Measurements from ENCODE around the gene SLC17A9.

SLC17A9 gene

GRCh38 chr20:62967628-62968351 lies 15.3 kb downstream of the SLC17A9 start:
- no peak for TF ChIP-seq CTCF (IDR thresholded peaks at IDR 0.05; ENCODE audit: borderline replicate concordance, insufficient read depth, low read depth, low read length)
- H3K4me3 ChIP-seq (ENCODE audit: low read depth, low read length), result no peak overlapping the region

- no peak for TF ChIP-seq CTCF (IDR thresholded peaks at IDR 0.05; ENCODE audit: borderline replicate concordance, insufficient read depth, low read depth, low read length)
- no peak overlapping the region for H3K4me3 ChIP-seq (ENCODE audit: low read depth, low read length)
Measured at GRCh38 chr20:62968378-62969178, 16.1 kb downstream of the SLC17A9 start.

GRCh38 chr20:62969179-62969760 lies 16.8 kb downstream of the SLC17A9 start:
- no peak overlapping the region for H3K4me3 ChIP-seq (ENCODE audit: low read depth, low read length)
- TF ChIP-seq CTCF (IDR thresholded peaks at IDR 0.05; ENCODE audit: borderline replicate concordance, insufficient read depth, low read depth, low read length), result no peak

DNA sequence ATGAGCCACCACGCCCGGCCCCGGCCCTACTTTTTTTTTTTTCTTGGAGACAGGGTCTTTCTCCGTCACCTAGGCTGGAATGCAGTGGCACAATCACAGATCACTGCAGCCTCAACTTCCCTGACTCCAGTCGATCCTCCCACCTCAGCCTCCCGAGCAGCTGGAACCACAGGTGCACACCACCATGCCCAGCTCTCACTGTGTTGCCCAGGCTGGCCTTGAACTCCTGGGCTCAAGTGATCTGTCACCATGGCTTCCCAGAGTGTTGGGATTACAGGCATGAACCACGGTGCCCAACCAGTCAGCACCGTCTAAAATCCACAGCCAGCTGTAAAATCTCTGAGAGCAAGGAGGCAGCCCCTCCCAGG lies 17.4 kb downstream of the SLC17A9 start:
- no peak for TF ChIP-seq CTCF (IDR thresholded peaks at IDR 0.05; ENCODE audit: borderline replicate concordance, insufficient read depth, low read depth, low read length)
- H3K4me3 ChIP-seq (ENCODE audit: low read depth, low read length), result no peak overlapping the region

DNA sequence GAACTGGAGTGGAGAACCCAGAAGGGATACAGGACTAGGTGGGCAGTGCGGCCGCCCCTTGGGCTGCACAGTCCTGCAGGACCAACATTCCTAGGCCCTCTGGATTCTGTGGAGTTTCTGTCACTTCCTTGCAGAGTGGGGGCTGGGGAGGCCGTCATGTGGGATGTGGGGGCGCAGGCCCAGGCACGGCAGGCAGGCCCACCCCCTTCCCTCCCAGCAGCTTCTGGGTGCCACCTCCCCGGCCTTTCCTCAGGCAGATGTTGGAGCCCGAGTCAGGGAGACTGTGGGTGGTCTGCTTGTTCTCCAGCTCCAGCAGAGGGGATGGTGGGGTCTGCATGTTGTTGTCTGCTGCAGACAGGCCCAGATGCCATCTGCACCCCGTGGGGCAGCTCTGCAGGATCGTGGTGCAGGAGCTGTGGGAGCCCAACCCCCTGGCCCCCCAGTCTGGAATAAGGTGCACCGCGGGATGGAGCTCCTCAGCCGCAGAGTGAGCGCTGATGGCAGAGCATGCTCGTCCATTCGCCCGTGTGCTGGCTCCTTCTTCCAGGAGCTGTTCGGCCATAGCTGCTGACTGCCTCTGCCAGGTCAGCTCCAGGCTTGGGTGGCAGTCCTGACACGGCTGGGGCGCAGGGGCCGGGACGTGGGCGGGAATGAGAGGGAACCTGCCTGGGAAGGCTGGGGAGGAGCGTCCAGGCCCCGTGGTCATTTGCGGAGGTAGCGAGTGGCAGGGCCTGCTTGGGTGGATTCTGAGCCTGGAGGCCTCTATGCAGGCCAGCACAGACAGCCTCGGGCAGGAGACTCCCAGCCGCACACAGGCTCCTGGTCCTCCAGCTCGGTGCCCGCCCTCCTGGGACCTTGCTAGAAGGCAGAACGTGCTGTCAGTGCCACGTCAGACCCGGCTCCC lies 18.1 kb downstream of the SLC17A9 start:
- no peak for TF ChIP-seq CTCF (IDR thresholded peaks at IDR 0.05; ENCODE audit: borderline replicate concordance, insufficient read depth, low read depth, low read length)
- H3K4me3 ChIP-seq (ENCODE audit: low read depth, low read length), result no peak overlapping the region

- TF ChIP-seq CTCF (IDR thresholded peaks at IDR 0.05; ENCODE audit: borderline replicate concordance, insufficient read depth, low read depth, low read length), result no peak
Measured at GRCh38 chr20:62971211-62971949, 18.9 kb downstream of the SLC17A9 start.

More at GRCh38 chr20:62971211-62971949, 18.9 kb downstream of the SLC17A9 start:
- H3K4me3 ChIP-seq (ENCODE audit: low read depth, low read length), result no peak overlapping the region
